Measurements from ENCODE around the gene MESP2. TPM values are rescaled to one million over a fixed set of nuclear protein-coding genes. Genes with fewer than 3 reads are reported as not detected.
"Not testable (repeated sequence)": the region's sequence is repeated elsewhere in the genome, so short reads cannot be mapped to it uniquely, and the experiment has no call there.

Gene MESP2
- total RNA-seq, 1 experiment from 2014 or later: 0.26 TPM

DNA sequence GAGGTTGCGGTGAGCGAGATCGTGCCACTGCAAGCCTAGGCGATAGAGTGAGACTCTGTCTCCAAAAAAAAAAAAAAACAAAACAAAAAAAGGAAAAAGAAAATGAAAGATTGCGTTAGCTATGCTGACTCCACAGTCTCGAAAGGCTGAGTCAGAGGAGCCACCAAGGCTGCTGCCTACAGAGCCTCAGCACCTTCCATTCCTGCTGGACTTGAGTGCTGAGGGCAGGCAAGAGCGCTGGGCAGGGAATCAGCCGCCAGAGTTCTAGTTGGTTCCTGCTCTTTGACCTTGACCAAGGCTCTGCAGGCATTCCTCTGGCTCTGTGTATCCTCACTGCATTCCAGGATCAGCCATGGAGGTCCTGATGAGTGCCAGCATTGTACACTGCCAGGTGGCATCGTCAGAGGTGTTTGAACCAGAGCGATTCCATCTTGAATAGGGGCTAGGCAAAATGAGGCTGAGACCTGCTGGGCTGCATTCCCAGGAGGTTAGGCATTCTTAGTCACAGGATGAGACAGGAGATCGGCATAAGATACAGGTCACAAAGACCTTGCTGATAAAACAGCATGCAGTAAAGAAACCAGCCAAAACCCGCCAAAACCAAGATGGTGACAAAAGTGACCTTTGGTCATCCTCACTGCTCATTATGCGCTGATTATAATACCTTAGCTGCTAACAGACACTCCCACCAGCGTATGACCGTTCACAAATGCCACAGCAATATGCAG, 5.9 kb downstream of the MESP2 start:
- no peaks in the 10 kb centered on the region for H3K4me1 ChIP-seq (ENCODE audit: insufficient read depth, low read length, poor library complexity, severe bottlenecking)
- H3K4me3 ChIP-seq (ENCODE audit: low read depth, low read length, poor library complexity, severe bottlenecking): no peak overlapping the region
- H3K27ac ChIP-seq (ENCODE audit: low read depth, low read length, poor library complexity, severe bottlenecking): no peak overlapping the region
- CTCF ChIA-PET: interaction anchor here (0.5 kb wide), 1 partner anchor 369 kb away, joined by 6 read pairs; no protein-coding TSS in a partner anchor
- no peaks in the 10 kb centered on the region for H3K9me3 ChIP-seq (ENCODE audit: low read depth, low read length, poor library complexity, severe bottlenecking)
- H3K36me3 ChIP-seq (ENCODE audit: insufficient read depth, low read length, poor library complexity, severe bottlenecking): no peaks in the 10 kb centered on the region
- no TSS peak for BruUV-seq (replicated peaks)
- TF ChIP-seq, protein P1, sequence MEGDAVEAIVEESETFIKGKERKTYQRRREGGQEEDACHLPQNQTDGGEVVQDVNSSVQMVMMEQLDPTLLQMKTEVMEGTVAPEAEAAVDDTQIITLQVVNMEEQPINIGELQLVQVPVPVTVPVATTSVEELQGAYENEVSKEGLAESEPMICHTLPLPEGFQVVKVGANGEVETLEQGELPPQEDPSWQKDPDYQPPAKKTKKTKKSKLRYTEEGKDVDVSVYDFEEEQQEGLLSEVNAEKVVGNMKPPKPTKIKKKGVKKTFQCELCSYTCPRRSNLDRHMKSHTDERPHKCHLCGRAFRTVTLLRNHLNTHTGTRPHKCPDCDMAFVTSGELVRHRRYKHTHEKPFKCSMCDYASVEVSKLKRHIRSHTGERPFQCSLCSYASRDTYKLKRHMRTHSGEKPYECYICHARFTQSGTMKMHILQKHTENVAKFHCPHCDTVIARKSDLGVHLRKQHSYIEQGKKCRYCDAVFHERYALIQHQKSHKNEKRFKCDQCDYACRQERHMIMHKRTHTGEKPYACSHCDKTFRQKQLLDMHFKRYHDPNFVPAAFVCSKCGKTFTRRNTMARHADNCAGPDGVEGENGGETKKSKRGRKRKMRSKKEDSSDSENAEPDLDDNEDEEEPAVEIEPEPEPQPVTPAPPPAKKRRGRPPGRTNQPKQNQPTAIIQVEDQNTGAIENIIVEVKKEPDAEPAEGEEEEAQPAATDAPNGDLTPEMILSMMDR (conservative IDR thresholded peaks at IDR 0.05; ENCODE audit: low read depth, low read length): no peak
- TF ChIP-seq EZH2 (IDR thresholded peaks at IDR 0.05; ENCODE audit: borderline replicate concordance, low read depth, low read length, poor library complexity, severe bottlenecking): no peak
- POLR2A ChIA-PET (ENCODE audit: low non-redundant PET): no interaction called here
- H3K27me3 ChIP-seq (replicated peaks; ENCODE audit: insufficient read depth, low read depth, low read length, poor library complexity): no peaks in the 10 kb centered on the region
- intact Hi-C loops (cut with micrococcal nuclease; ENCODE audit: unreplicated experiment): no loop called here
- DNase-seq (ENCODE audit: low spot score): no peak

DNA sequence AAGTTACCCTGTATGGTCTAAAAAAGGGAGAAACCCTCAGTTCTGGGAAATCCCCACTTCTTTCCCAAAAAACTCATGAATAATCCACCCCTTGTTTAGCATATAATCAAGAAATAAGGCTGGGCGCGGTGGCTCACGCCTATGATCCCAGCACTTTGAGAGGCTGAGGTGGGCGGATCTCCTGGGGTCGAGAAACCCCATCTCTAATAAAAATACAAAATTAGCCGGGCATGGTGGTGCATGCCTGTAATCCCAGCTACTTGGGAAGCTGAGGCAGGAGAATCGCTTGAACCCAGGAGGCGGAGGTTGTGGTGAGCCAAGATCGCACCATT, 6.5 kb downstream of the MESP2 start:
- POLR2A ChIA-PET (ENCODE audit: low non-redundant PET); H3K4me1 ChIP-seq (ENCODE audit: insufficient read depth, low read length, poor library complexity, severe bottlenecking); H3K27me3 ChIP-seq (replicated peaks; ENCODE audit: insufficient read depth, low read depth, low read length, poor library complexity); H3K4me3 ChIP-seq (ENCODE audit: low read depth, low read length, poor library complexity, severe bottlenecking); BruUV-seq (replicated peaks); H3K36me3 ChIP-seq (ENCODE audit: insufficient read depth, low read length, poor library complexity, severe bottlenecking); H3K27ac ChIP-seq (ENCODE audit: low read depth, low read length, poor library complexity, severe bottlenecking); DNase-seq (ENCODE audit: low spot score); intact Hi-C loops (cut with micrococcal nuclease; ENCODE audit: unreplicated experiment); H3K9me3 ChIP-seq (ENCODE audit: low read depth, low read length, poor library complexity, severe bottlenecking): not testable (repeated sequence)
- CTCF ChIA-PET: interaction anchor here (0.5 kb wide), 1 partner anchor 368 kb away, joined by 6 read pairs; no protein-coding TSS in a partner anchor

GRCh38 chr15:89783111-89783860, 7.2 kb downstream of the MESP2 start:
- ChIA-PET CTCF (no interaction called here), POLR2A (ENCODE audit: low non-redundant PET) (no interaction called here)
- Histone ChIP-seq H3K27me3 (replicated peaks; ENCODE audit: insufficient read depth, low read depth, low read length, poor library complexity) (no peaks in the 10 kb centered on the region), H3K4me1 (ENCODE audit: insufficient read depth, low read length, poor library complexity, severe bottlenecking) (no peaks in the 10 kb centered on the region), H3K27ac (ENCODE audit: low read depth, low read length, poor library complexity, severe bottlenecking) (no peak overlapping the region), H3K4me3 (ENCODE audit: low read depth, low read length, poor library complexity, severe bottlenecking) (no peak overlapping the region), H3K36me3 (ENCODE audit: insufficient read depth, low read length, poor library complexity, severe bottlenecking) (no peaks in the 10 kb centered on the region), H3K9me3 (ENCODE audit: low read depth, low read length, poor library complexity, severe bottlenecking) (no peaks in the 10 kb centered on the region)
- TF ChIP-seq, protein P1 (conservative IDR thresholded peaks at IDR 0.05; ENCODE audit: low read depth, low read length): no peak
- TF ChIP-seq EZH2 (IDR thresholded peaks at IDR 0.05; ENCODE audit: borderline replicate concordance, low read depth, low read length, poor library complexity, severe bottlenecking): no peak
- intact Hi-C loops (cut with micrococcal nuclease; ENCODE audit: unreplicated experiment): no loop called here
- BruUV-seq (replicated peaks): no TSS peak
- no peak for DNase-seq (ENCODE audit: low spot score)

All from A673 (cell line).